DOHH2 (cell line): ENCODE results near the gene SPON1.
A peak's percentile ranks its signal among the peaks of the same experiment; 100 is the strongest.
"Not testable (repeated sequence)": the region's sequence is repeated elsewhere in the genome, so short reads cannot be mapped to it uniquely, and the experiment has no call there.

Experiments
- H3F3A ChIP-seq: fragments of 200-600 bp; sonication (generic), shearing (Covaris generic); 2 replicates; pipeline ENCODE4 v1.6.0; 2016; ENCODE audit warnings: antibody characterized with exemption, mild to moderate bottlenecking; ENCODE audit not compliant: control insufficient read depth, insufficient read depth
- H3K27ac ChIP-seq: fragments of 200-600 bp; sonication (generic); 2 replicates; pipeline ENCODE4 v1.5.1; 2014; ENCODE audit warnings: low read depth, mild to moderate bottlenecking, low read length, moderate library complexity
- H3K27me3 ChIP-seq: fragments of 200-600 bp; sonication (generic); 2 replicates; pipeline ENCODE4 v1.6.1; 2014; ENCODE audit warnings: mild to moderate bottlenecking, low read length, mixed read lengths; ENCODE audit not compliant: control insufficient read depth
- H3K36me3 ChIP-seq: fragments of 200-600 bp; sonication (generic); 2 replicates; pipeline ENCODE4 v1.6.1; 2014; ENCODE audit warnings: mild to moderate bottlenecking, low read length, moderate library complexity, mixed read lengths; ENCODE audit not compliant: control insufficient read depth
- H3K4me1 ChIP-seq: fragments of 200-600 bp; sonication (generic); 2 replicates; pipeline ENCODE4 v1.6.1; 2014; ENCODE audit warnings: mild to moderate bottlenecking, low read length, mixed read lengths; ENCODE audit not compliant: control insufficient read depth
- H3K4me2 ChIP-seq: fragments of 200-600 bp; sonication (generic); 2 replicates; pipeline ENCODE4 v1.6.0; 2014; ENCODE audit warnings: mild to moderate bottlenecking, low read length, moderate library complexity
- H3K4me3 ChIP-seq: fragments of 200-600 bp; sonication (generic); 2 replicates; pipeline ENCODE4 v1.5.1; 2014; ENCODE audit warnings: mild to moderate bottlenecking, low read length, mixed read lengths
- H3K79me2 ChIP-seq: fragments of 200-600 bp; sonication (generic); 2 replicates; pipeline ENCODE4 v1.6.1; 2014; ENCODE audit warnings: mild to moderate bottlenecking, low read length, mixed read lengths; ENCODE audit not compliant: control insufficient read depth
- H3K9me2 ChIP-seq: fragments of 200-600 bp; sonication (generic); replicated peaks from 2 replicates; pipeline ENCODE4 v1.6.1; 2014; ENCODE audit warnings: mild to moderate bottlenecking, low read length, mixed read lengths; ENCODE audit not compliant: control insufficient read depth
- H3K9me3 ChIP-seq: fragments of 200-600 bp; sonication (generic); 2 replicates; pipeline ENCODE4 v1.6.1; 2014; ENCODE audit warnings: antibody characterized with exemption, low read length, mixed read lengths; ENCODE audit not compliant: control insufficient read depth, insufficient read depth
- H4K20me1 ChIP-seq: fragments of 200-600 bp; sonication (generic); 2 replicates; pipeline ENCODE4 v1.6.0; 2014; ENCODE audit warnings: low read depth, mild to moderate bottlenecking, antibody characterized with exemption, low read length, moderate library complexity; ENCODE audit not compliant: control insufficient read depth, insufficient read depth
- CTCF ChIP-seq: fragments of 200-600 bp; sonication (generic); IDR thresholded peaks from one replicate; pipeline ENCODE4 v1.5.1; 2014; ENCODE audit warnings: antibody characterized with exemption, mild to moderate bottlenecking, low read depth, low read length; ENCODE audit not compliant: poor library complexity, severe bottlenecking
- EZH2phosphoT487 ChIP-seq: fragments of 200-600 bp; sonication (generic); IDR thresholded peaks from 2 replicates; pipeline ENCODE4 v1.6.1; 2017; ENCODE audit warnings: borderline replicate concordance, mild to moderate bottlenecking, antibody characterized with exemption, low read length, moderate library complexity, mixed read lengths

Gene SPON1

DNA sequence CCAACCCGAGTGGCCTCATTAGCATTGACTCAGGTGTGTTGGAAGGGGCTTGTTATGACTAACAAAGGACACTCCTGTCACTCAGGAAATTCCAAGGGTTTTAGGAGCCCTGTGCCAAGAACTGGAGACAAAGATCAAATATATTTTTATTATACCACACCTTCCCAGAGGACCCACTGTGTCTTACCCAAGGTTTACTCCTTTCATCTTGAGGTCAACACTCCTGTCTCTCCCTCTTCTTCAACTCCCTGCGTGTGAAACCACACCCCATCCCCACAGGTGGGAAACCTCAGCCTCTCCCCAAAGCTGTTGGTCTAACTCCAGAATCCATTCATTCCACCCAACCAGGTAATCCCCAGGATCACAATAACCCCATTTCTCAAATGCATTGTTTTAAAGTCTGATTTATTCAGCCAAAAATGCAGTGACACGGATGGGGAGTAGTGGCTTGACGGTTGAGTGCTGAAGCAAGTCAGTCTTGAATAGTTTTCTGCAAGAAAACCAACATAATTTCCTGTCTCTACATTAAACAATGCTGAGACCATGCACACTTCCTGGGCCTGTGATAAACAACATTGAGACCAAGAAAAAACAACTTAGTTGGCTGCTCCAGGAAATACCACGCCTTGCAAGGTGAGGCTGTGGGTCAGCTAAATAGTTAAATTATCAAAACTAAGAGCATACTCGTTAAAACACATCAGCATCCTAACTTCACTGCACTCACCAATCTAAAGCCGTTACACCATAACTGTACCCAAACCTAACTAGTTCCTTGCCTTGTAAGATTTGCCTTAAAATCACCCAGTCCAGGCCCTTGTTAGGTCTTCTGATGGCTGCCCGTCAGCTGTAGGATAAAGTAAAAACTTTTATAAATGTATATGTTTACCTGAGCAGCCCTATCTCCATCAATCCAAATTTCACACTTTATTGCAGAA lies 38.5 kb upstream of the SPON1 start:
- H3K79me2 ChIP-seq, result no peaks in the 10 kb centered on the region
- H3K4me1 ChIP-seq, result peaks cover 47% of the 10 kb centered on the region
- H4K20me1 ChIP-seq, result no peaks in the 10 kb centered on the region
- no peaks in the 10 kb centered on the region for H3K36me3 ChIP-seq
- TF ChIP-seq EZH2phosphoT487 (no peak), CTCF (no peak)
- no peaks in the 10 kb centered on the region for H3K27me3 ChIP-seq
- H3K9me3 ChIP-seq, result no peaks in the 10 kb centered on the region
- H3F3A ChIP-seq, result no peaks in the 10 kb centered on the region
- no peaks in the 10 kb centered on the region for H3K9me2 ChIP-seq
- peak overlapping the region; percentile 68 for H3K4me2 ChIP-seq
- peak overlapping the region; percentile 80 for H3K27ac ChIP-seq
- peak overlapping the region; percentile 37 for H3K4me3 ChIP-seq

GRCh38 chr11:13924801-13925327 lies 37.7 kb upstream of the SPON1 start:
- Histone ChIP-seq H3K4me3 (peak overlapping the region; percentile 37), H3K79me2 (no peaks in the 10 kb centered on the region), H4K20me1 (no peaks in the 10 kb centered on the region), H3K9me3 (no peaks in the 10 kb centered on the region), H3K4me1 (peaks cover 52% of the 10 kb centered on the region), H3K9me2 (no peaks in the 10 kb centered on the region), H3K27me3 (no peaks in the 10 kb centered on the region), H3K27ac (peak overlapping the region; percentile 80), H3K36me3 (no peaks in the 10 kb centered on the region), H3F3A (no peaks in the 10 kb centered on the region), H3K4me2 (peak overlapping the region; percentile 68)
- TF ChIP-seq CTCF (no peak), EZH2phosphoT487 (no peak)

GRCh38 chr11:13926366-13926765 lies 36.2 kb upstream of the SPON1 start:
- H3K4me1 ChIP-seq, result peaks cover 52% of the 10 kb centered on the region
- H3F3A ChIP-seq, H3K9me2 ChIP-seq, H3K4me3 ChIP-seq, H3K79me2 ChIP-seq, H3K36me3 ChIP-seq, H3K4me2 ChIP-seq, H4K20me1 ChIP-seq, H3K27me3 ChIP-seq, H3K9me3 ChIP-seq, H3K27ac ChIP-seq: not testable (repeated sequence)

DNA sequence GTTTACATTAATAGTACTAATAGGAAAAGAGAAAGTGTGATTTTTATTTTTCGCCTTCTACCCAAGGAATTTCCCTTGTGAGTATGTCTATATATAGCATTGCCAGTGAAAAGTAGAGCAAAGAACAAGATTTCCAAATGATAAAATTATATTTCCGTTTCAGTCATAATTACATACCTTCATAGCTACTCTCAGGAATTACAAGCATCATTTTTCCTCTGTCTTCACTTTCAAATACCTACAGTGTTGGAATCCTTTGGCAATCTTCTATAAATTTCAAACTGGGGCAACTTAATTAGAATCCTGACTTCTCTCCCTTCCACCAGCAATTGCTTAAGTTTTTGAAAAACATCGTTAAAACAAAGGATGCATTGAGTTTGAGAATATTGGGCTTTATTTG lies 35.5 kb upstream of the SPON1 start:
- Histone ChIP-seq H3K4me2 (no peak overlapping the region), H3K27me3 (no peaks in the 10 kb centered on the region), H3K4me3 (no peak overlapping the region), H3K27ac (no peak overlapping the region), H4K20me1 (no peaks in the 10 kb centered on the region), H3K79me2 (no peaks in the 10 kb centered on the region), H3F3A (no peaks in the 10 kb centered on the region), H3K9me3 (no peaks in the 10 kb centered on the region), H3K4me1 (peaks cover 52% of the 10 kb centered on the region), H3K36me3 (no peaks in the 10 kb centered on the region), H3K9me2 (no peaks in the 10 kb centered on the region)
- TF ChIP-seq EZH2phosphoT487 (no peak), CTCF (no peak)
